K562 treated with DMSO at 1 percent for 48 hours (cell line): ENCODE data around the gene PCIF1. TPM values are rescaled to one million over a fixed set of nuclear protein-coding genes. Genes with fewer than 3 reads are reported as not detected.

Experiments
- total RNA-seq: library from RNA; unstranded; fragments of 300-600 nt; gene quantifications from 2 replicates; pipeline ENCODE4 v1.2.3, GENCODE V29; 2022; ENCODE audit warnings: low replicate concordance; ENCODE audit errors: extremely low read depth

The PCIF1 gene
- total RNA-seq = not detected in 2 replicates

DNA sequence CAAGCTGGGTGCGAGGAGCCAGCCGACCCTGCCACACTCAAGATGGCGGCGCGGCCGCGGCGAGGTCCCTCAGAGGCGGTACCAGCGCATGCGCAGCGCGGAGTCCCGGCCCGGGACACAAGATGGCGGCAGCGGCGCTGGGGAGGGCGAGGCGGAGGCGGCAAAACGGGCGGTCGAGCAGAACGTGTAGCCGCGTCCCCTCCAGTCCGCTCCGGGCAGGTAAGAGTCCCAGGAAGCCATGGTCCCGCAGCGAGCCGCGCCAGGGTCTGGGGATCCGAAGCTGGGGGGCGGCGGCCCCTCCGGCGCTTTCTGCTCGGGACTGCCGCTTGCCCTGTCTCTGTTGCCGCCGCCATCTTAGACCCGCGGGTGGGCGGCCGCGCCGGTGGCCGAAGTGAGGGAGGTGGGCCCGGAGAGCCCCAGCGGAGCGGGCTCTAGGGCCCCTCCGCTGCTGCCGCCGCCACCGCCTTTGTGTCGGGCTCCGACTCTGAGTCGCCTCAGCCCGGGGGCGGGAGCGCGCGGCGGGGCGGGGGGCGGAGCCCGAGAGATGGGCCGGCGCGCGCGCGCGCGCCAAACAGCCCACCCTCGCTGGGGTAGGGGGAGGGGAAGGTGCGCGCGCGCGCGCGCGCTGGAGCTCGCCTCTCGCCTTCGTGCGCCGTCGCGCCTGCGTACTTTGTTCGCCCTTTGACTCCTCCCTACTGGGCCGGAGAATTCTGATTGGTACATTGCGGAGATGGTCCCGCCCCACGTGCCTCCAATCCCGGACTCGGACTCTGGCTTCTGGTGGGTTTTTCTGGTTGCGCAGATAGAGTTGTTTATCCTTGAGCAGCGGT, at the start of gene PCIF1:
Gene PCIF1 (plus strand): TSS at position 98 of the 830 bp plus-strand sequence. CDS start 4,317 bp downstream, outside the sequence.

DNA sequence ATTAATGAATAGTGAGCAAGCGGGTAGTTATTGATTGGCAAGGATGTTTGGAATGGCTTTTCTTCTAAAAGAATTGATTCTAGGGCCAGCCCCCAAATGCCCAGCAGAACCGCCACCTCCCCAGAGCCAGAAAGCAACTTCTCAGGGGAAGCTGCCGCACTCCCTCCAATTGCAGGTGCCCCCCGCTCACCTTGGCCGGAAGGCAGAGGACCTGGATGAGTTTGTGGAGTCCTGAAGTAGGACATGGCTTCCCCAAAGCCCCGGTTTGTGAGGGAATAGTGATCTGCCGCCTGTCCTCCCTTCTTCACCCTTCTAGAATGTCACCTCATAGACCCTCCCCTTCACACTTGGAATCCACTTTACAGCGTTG, 47.2 kb upstream of the PCIF1 start, which contains the start of gene SPATA25:
Gene SPATA25 (minus strand): TSS at position 277 of the 370 bp plus-strand sequence. CDS start 32 bp downstream, at position 245.

GRCh38 chr20:45890985-45891983, 43.2 kb upstream of the PCIF1 start, which contains the start of the genes CTSA and NEURL2:
Gene CTSA (plus strand): TSS chr20:45891335. CDS start chr20:45891569, 234 bp downstream.
Gene NEURL2 (minus strand): TSS chr20:45891208. CDS start chr20:45890991, 217 bp downstream.

GRCh38 chr20:45911486-45912343, 22.8 kb upstream of the PCIF1 start, which contains the start of gene PLTP:
Gene PLTP (minus strand): TSS chr20:45912155. CDS start chr20:45911452, 703 bp downstream.

DNA sequence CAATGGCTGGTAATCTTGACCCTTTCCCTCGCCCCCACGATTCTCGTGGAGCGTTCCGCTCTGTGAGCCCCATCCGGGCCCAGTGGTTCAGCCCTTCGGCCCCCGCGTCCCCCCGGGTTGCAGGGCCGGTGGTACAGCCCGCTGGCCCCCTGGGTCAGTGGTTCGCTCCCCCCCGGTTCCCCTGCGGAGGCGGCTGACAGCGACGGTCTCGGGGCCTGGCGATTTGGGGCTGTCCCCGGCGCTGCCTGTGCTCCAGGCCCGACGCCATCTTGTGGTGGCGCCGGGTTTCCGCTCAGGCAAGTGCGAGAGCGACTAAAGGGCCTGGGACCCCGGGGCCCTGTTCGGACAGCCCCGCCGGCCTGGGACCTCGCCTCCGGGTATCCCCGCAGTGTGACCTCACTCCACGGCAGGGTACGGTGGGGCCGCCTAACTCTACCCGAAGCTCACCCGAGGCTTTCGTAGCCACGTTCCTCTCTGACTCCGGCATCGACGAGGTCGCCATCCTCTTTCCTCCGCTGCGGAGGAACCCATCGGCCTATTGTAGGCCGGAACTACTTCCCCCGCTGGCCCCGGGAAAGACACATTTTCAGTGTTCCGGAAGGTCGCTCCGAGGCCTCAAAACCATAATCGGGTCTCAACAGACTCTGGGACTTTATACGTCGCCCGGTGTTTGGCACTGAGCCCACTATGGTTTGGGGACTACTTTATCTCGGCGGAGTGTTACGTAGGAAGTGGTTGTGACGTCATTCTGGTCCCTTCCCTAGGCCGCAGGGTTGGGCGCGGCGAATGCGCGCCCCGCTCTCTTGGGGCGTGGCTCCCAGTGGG, 37.4 kb downstream of the PCIF1 start, which contains the start of gene ZNF335:
Gene ZNF335 (minus strand): TSS at position 529 of the 825 bp plus-strand sequence. CDS start 793 bp downstream, outside the sequence.

Other genes starting within 250 kb of the PCIF1 start
- not detected in 2 replicates for gene WFDC13, start 232.6 kb upstream of the PCIF1 start, total RNA-seq
- not detected in 2 replicates for gene WFDC10B, start 229.7 kb upstream of the PCIF1 start, total RNA-seq
- gene SPINT4, start 212.3 kb upstream of the PCIF1 start, total RNA-seq = not detected in 2 replicates
- gene WFDC3, start 142.8 kb upstream of the PCIF1 start, total RNA-seq = not detected in 2 replicates
- gene DNTTIP1, start 142.7 kb upstream of the PCIF1 start, total RNA-seq = not detected in 2 replicates
- gene UBE2C, start 122.0 kb upstream of the PCIF1 start, total RNA-seq = not detected in 2 replicates
- not detected in 2 replicates for gene TNNC2, start 107.4 kb upstream of the PCIF1 start, total RNA-seq
- not detected in 2 replicates for gene SNX21, start 100.9 kb upstream of the PCIF1 start, total RNA-seq
- gene ACOT8, start 77.3 kb upstream of the PCIF1 start, total RNA-seq = not detected in 2 replicates
- not detected in 2 replicates for gene ZSWIM3, start 77.1 kb upstream of the PCIF1 start, total RNA-seq
- gene ZSWIM1, start 53.5 kb upstream of the PCIF1 start, total RNA-seq = not detected in 2 replicates
- not detected in 2 replicates for gene SPATA25, start 47.1 kb upstream of the PCIF1 start, total RNA-seq
- not detected in 2 replicates for gene NEURL2, start 43.5 kb upstream of the PCIF1 start, total RNA-seq
- gene CTSA, start 43.3 kb upstream of the PCIF1 start, total RNA-seq = not detected in 2 replicates
- gene PLTP, start 22.5 kb upstream of the PCIF1 start, total RNA-seq = not detected in 2 replicates
- gene ZNF335, start 37.5 kb downstream of the PCIF1 start, total RNA-seq = not detected in 2 replicates
- not detected in 2 replicates for gene MMP9, start 74.2 kb downstream of the PCIF1 start, total RNA-seq
- not detected in 2 replicates for gene SLC12A5, start 94.5 kb downstream of the PCIF1 start, total RNA-seq
- not detected in 2 replicates for gene NCOA5, start 155.3 kb downstream of the PCIF1 start, total RNA-seq
- gene CD40, start 183.6 kb downstream of the PCIF1 start, total RNA-seq = not detected in 2 replicates